Uterus (tissue), 2 donors: ENCODE measurements around the gene FABP6.

Experiments used
- CTCF ChIP-seq, 4 experiments: fragments of 200-600 bp in 2 of 4; fragments of 450-650 bp in 2 of 4; sonication (generic) in 2 of 4; IDR thresholded peaks; one replicate each; pipeline ENCODE4 v1.5.1; 2016 to 2019; ENCODE audit warnings: antibody characterized with exemption in 4 of 4, mild to moderate bottlenecking in 2 of 4, moderate library complexity in 1 of 4
- POLR2A ChIP-seq, 2 donors: fragments of 450-650 bp; IDR thresholded peaks; one replicate each; pipeline ENCODE4 v1.6.1; 2016; ENCODE audit warnings: antibody characterized with exemption in 2 of 2, mild to moderate bottlenecking in 1 of 2, moderate library complexity in 1 of 2

DNA sequence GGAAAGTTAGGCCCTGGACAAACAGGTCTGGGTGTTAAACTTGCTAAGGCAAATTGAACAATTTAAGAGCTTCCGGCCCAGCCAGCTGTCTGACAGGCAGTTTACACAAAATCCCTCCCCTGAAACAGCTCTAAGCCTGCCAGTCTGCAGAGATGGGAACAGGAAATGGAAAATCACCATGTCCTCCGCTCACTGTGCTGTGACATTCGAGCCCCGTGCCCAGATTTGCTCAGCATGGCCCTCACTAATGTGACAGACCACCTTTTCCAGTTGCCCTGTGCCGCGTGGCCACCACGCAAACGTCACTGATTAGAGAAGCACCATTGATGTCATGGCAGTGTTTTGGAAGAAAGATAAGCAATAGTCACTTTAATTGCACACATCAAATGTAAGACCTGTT, 42.1 kb downstream of the FABP6 start:
- TF ChIP-seq CTCF (IDR thresholded peaks at IDR 0.05) = no peak
- no peak for TF ChIP-seq POLR2A (IDR thresholded peaks at IDR 0.05)
